SJCRH30 (cell line): ENCODE measurements around the gene ZDHHC19. TPM values are rescaled to one million over a fixed set of nuclear protein-coding genes. Genes with fewer than 3 reads are reported as not detected.
A peak's percentile ranks its signal among the peaks of the same experiment; 100 is the strongest.
"Not testable (repeated sequence)": the region's sequence is repeated elsewhere in the genome, so short reads cannot be mapped to it uniquely, and the experiment has no call there.

Source experiments
- DNase-seq, 2 experiments: peaks; one replicate each; pipeline ENCODE4 v3.0.0-alpha.2; 2015 to 2020
- H3K27ac ChIP-seq: fragments of 250-450 bp; sonication (Bioruptor Pico); 2 replicates; pipeline ENCODE4 v1.5.1; 2020; ENCODE audit warnings: mild to moderate bottlenecking, moderate library complexity
- H3K27me3 ChIP-seq: fragments of 250-450 bp; sonication (Bioruptor Pico); 2 replicates; pipeline ENCODE4 v1.5.1; 2020; ENCODE audit warnings: mild to moderate bottlenecking, moderate library complexity
- H3K36me3 ChIP-seq: fragments of 250-450 bp; sonication (Bioruptor Pico); 2 replicates; pipeline ENCODE4 v1.5.1; 2020; ENCODE audit warnings: mild to moderate bottlenecking, moderate library complexity
- H3K4me1 ChIP-seq: fragments of 250-450 bp; sonication (Bioruptor Pico); 2 replicates; pipeline ENCODE4 v1.5.1; 2020; ENCODE audit warnings: mild to moderate bottlenecking, moderate library complexity
- H3K4me3 ChIP-seq: fragments of 250-450 bp; sonication (Bioruptor Pico); 2 replicates; pipeline ENCODE4 v1.5.1; 2020; ENCODE audit warnings: mild to moderate bottlenecking, moderate library complexity
- H3K9me3 ChIP-seq: fragments of 250-450 bp; sonication (Bioruptor Pico); replicated peaks from 2 replicates; pipeline ENCODE4 v1.5.1; 2020; ENCODE audit warnings: mild to moderate bottlenecking, moderate library complexity
- total RNA-seq: library from RNA; depleted of rRNA; stranded (reverse); fragments of >200 nt; shearing (Covaris generic); gene quantifications from 2 replicates; pipeline ENCODE4 v1.2.3, GENCODE V29; 2014

The ZDHHC19 gene
- total RNA-seq, 1 experiment from 2014 or later, result not detected

GRCh38 chr3:196216681-196217211 lies 5.5 kb upstream of the ZDHHC19 start:
- H3K4me3 ChIP-seq, result no peak overlapping the region
- no peaks in the 10 kb centered on the region for H3K9me3 ChIP-seq
- DNase-seq, result no peak
- 0 out of 2 replicates have a peak, but pooled peaks cover 4% of the 10 kb centered on the region for H3K4me1 ChIP-seq
- no peaks in the 10 kb centered on the region for H3K36me3 ChIP-seq
- no peaks in the 10 kb centered on the region for H3K27me3 ChIP-seq
- no peak overlapping the region for H3K27ac ChIP-seq

GRCh38 chr3:196216089-196216564 lies 4.9 kb upstream of the ZDHHC19 start, which contains the start of gene SLC51A:
SLC51A (plus strand) TSS chr3:196216534; CDS start chr3:196216713, 179 bp downstream.
- Histone ChIP-seq H3K4me3 (no peak within 1 kb of the TSS), H3K36me3 (no peaks in the 10 kb centered on the region), H3K27ac (no peak within 1 kb of the TSS), H3K9me3 (no peaks in the 10 kb centered on the region), H3K4me1 (0 out of 2 replicates have a peak, but pooled peaks cover 4% of the 10 kb centered on the region), H3K27me3 (no peaks in the 10 kb centered on the region)
- no peak for DNase-seq

- no peak for DNase-seq
Measured at GRCh38 chr3:196215493-196216020, 4.4 kb upstream of the ZDHHC19 start.

DNA sequence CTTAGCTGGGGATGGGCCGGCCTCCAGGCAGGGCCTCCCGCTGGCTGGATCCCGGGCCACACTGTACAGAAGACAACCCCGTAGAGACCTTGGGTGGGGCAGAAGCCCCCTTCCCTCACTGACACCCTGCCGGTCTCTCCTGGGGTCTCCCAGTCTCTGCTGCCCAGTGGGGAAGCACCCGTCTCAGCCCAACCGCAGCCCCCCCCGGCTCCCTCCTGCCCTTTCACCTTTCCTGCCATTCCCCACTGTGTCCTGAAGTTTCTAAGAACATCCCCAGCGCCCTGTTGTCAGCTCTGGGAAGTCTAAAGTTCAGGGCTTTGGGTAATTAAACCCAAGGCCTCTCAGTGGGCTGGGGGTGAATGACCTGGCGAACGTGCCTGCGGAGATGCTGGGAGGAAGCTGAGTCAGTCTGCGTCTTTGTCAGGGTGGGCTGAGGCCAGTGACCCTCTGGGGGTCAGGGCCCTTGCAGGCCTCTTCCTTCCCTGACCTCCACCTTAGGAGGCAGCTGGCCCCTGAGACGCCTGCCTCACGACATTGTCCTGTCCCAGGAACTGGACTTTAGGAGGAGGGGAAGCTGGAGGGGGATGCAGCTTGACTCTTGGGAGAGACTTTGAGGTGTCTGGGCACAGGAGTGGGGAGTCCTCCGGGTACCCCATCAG lies 3.7 kb upstream of the ZDHHC19 start:
- no peak for DNase-seq
- no peaks in the 10 kb centered on the region for H3K9me3 ChIP-seq
- H3K4me1 ChIP-seq, result 0 out of 2 replicates have a peak, but pooled peaks cover 4% of the 10 kb centered on the region
- no peak overlapping the region for H3K4me3 ChIP-seq
- no peaks in the 10 kb centered on the region for H3K27me3 ChIP-seq
- no peak overlapping the region for H3K27ac ChIP-seq
- H3K36me3 ChIP-seq, result no peaks in the 10 kb centered on the region

More at GRCh38 chr3:196215493-196216020, 4.4 kb upstream of the ZDHHC19 start:
- Histone ChIP-seq H3K4me1 (0 out of 2 replicates have a peak, but pooled peaks cover 4% of the 10 kb centered on the region), H3K9me3 (no peaks in the 10 kb centered on the region), H3K4me3 (no peak overlapping the region), H3K27ac (no peak overlapping the region), H3K27me3 (no peaks in the 10 kb centered on the region), H3K36me3 (no peaks in the 10 kb centered on the region)

DNA sequence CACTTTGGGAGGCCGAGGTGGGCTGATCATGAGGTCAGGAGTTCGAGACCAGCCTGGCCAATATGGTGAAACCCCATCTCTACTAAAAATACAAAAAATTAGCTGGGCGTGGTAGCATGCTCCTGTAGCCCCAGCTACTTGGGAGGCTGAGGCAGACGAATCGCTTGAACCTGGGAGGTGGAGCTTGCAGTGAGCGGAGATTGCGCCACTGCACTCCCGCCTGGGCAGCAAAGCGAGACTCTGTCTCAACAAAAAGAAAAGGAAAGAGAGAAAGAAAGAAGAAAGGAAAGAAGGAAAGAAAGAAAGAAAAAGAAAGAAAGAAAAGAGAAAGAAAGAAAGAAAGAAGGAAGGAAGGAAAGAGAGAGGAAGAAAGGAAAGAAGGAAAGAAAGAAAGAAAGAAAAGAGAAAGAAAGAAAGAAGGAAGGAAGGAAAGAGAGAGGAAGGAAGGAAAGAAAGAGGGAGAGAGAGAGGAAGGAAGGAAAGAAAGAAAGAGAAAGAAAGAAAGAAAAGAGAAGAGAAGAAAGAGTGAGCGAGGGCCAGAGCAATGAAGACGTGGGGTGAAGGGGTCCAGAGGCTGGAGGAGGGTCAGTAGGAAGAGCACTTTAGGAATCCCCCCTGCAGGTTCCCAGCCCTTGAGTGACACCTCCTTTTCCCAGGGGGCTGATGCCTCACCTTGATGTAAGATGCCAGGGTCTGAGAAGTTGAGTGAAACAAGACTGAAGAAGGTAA lies 1.1 kb downstream of the ZDHHC19 start:
- DNase-seq, H3K4me3 ChIP-seq, H3K36me3 ChIP-seq, H3K27ac ChIP-seq, H3K9me3 ChIP-seq, H3K4me1 ChIP-seq, H3K27me3 ChIP-seq: not testable (repeated sequence)

DNA sequence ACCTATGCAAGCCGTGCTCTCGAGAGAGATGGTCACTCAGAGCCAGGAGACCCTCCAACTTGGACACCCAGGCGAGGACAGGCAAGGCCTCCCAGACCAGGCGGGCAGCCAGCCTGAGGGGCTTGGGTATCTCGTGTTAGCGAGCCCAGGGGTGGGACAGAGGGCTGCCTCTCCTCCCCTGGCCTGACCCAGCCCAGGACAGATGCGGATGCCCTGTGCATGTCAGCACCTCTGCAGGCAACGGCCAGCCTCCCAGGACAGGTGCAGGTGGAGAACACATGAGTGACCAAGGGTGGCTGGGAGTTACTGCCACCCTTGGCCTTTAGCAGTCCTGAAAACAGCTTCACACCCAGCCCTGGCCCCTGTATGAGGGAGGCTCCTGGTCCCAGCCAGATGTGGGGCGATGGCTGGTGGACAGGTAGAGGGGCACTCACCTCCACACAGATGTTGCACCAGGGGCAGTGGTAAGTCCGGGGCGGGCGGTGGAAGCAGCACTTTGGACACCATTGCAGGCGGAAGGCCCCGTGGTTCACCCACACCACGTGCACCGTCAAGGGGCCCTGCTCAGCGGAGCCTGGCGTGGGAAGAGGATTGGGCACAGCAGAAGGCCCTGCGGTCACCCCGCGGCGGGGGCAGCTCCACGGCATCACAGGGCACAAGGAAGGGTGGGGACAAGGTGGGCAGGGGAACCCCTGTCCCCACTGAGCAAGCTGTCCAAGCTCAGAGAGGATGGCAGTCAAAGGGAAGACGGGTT lies 2.1 kb downstream of the ZDHHC19 start:
- no peak overlapping the region for H3K4me3 ChIP-seq
- H3K27me3 ChIP-seq, result no peaks in the 10 kb centered on the region; the same call in 1 of the 2 replicates
- H3K9me3 ChIP-seq, result no peaks in the 10 kb centered on the region
- H3K4me1 ChIP-seq, result no peaks in the 10 kb centered on the region
- no peaks in the 10 kb centered on the region for H3K36me3 ChIP-seq
- no peak for DNase-seq
- no peak overlapping the region for H3K27ac ChIP-seq

GRCh38 chr3:196207833-196208607 lies 3.2 kb downstream of the ZDHHC19 start:
- H3K27me3 ChIP-seq, result no peaks in the 10 kb centered on the region; the same call in 1 of the 2 replicates
- H3K4me1 ChIP-seq, result no peaks in the 10 kb centered on the region
- no peak overlapping the region for H3K27ac ChIP-seq
- DNase-seq, result no peak
- H3K4me3 ChIP-seq, result no peak overlapping the region
- no peaks in the 10 kb centered on the region for H3K9me3 ChIP-seq
- H3K36me3 ChIP-seq, result no peaks in the 10 kb centered on the region

DNA sequence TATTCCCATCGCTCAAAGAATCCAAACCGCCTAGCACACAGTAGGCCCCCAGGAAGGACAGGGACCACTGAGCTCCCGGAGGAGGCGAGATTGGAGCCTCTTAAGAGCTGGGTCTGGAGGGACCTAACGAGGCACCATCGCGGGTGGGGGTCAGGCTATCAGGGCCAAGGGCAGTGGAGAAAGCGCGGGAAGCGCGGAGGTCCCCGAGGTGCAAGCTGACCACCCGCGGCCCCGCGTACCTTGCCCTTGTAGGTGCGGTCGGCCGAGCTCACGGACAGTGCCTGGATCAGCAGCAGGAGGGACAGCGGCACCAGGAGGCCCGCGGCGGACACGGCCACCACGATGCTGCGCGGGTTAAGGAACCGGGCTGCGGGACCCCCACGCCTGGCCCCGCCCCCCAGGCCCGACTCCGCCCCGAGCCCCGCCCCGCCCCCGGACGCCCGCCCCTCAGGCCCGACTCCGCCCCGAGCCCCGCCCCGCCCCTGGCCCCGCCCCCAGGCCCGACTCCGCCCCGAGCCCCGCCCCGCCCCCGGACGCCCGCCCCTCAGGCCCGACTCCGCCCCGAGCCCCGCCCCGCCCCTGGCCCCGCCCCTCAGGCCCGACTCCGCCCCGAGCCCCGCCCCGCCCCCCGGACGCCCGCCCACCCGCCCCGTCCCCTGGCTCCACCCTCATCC lies 3.9 kb downstream of the ZDHHC19 start:
- no peaks in the 10 kb centered on the region; the same call in 1 of the 2 replicates for H3K27me3 ChIP-seq
- DNase-seq, result no peak
- no peak overlapping the region for H3K27ac ChIP-seq
- H3K36me3 ChIP-seq, result no peaks in the 10 kb centered on the region
- no peaks in the 10 kb centered on the region for H3K9me3 ChIP-seq
- H3K4me3 ChIP-seq, result no peak overlapping the region
- no peaks in the 10 kb centered on the region for H3K4me1 ChIP-seq

GRCh38 chr3:196205442-196206205 lies 5.6 kb downstream of the ZDHHC19 start:
- H3K27ac ChIP-seq, H3K9me3 ChIP-seq, H3K27me3 ChIP-seq, H3K36me3 ChIP-seq, H3K4me3 ChIP-seq, DNase-seq, H3K4me1 ChIP-seq: not testable (repeated sequence)

DNA sequence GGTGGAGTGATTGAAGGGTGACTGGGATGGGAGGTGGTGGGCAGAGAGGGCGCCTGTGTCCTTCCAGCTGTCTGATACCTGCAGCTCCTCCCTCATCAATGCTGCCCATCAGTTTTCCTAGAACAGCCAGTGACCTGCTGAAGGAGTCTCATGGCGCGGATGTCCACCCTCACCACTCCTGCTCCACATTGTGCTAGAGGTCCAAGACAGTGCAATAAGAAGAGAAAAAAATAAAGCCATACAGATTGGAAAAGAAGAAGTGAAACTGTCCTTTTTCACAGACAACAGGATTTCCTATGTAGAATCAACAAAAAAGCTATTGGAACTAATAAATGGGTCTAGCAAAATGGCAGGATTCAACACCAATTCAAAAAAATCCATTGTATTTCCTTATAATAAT lies 7.4 kb downstream of the ZDHHC19 start:
- Histone ChIP-seq H3K4me3 (no peak overlapping the region), H3K36me3 (no peaks in the 10 kb centered on the region), H3K27me3 (no peaks in the 10 kb centered on the region; the same call in 1 of the 2 replicates), H3K4me1 (no peaks in the 10 kb centered on the region), H3K27ac (no peak overlapping the region), H3K9me3 (no peaks in the 10 kb centered on the region)
- DNase-seq, result no peak

- H3K4me1 ChIP-seq, result no peaks in the 10 kb centered on the region
- peak in 1 of 2 experiments; percentile 27 for DNase-seq
- no peak overlapping the region for H3K27ac ChIP-seq
- no peak overlapping the region for H3K4me3 ChIP-seq
- no peaks in the 10 kb centered on the region for H3K9me3 ChIP-seq
- no peaks in the 10 kb centered on the region for H3K36me3 ChIP-seq
- no peaks in the 10 kb centered on the region; the same call in 1 of the 2 replicates for H3K27me3 ChIP-seq
Measured at GRCh38 chr3:196202516-196202970, 8.7 kb downstream of the ZDHHC19 start.

DNA sequence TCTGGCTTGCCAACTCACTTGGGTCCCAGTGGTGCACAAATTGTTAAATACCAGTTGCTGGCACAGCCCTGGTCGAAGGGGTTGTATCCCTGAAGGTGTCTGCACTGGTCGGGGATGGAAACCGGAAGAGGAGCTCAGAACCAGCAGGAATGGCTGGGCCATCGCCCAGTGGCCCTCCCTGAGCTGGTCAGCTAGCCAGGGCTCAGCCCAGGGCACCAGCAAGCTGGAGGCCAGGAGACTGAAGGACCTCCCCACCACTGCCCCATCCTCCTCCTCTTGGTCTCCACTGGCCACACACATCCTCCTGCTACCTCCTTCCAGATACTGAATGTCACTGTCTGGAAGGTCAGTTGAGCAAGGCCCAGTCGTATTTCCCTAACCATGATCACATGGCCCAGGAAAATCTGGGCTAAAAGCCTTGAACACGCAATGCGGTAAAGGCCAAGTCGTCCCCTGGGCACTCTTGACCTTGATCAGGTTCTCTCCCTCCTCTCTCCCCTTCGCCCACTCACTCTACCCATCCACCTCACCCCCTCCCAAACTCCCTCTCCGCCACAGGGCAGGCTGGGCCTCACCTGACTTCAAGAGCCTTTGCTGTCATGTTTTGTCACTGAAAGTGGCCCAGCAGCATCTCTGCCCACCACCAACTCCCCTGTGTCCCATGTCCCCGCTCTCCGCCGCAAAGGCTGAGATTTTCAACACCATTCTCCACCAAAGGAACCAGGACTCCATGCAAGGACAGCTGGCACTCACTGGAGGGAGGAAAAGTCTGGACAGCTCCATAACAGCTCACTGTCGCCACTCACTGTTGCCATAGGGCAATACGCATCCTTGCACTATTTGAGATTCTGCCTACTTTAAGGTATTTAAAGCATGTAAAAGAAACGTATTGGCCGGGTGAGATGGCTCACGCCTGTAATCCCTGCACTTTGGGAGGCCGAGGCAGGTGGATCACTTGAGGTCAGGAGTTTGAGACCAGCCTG lies 12.1 kb downstream of the ZDHHC19 start:
- Histone ChIP-seq H3K27ac (no peak overlapping the region), H3K36me3 (no peaks in the 10 kb centered on the region), H3K9me3 (no peaks in the 10 kb centered on the region), H3K4me1 (no peaks in the 10 kb centered on the region), H3K27me3 (no peaks in the 10 kb centered on the region; the same call in 1 of the 2 replicates), H3K4me3 (no peak overlapping the region)
- no peak for DNase-seq
